Measurements from ENCODE around the gene TUBA1C. TPM values are rescaled to one million over a fixed set of nuclear protein-coding genes. Genes with fewer than 3 reads are reported as not detected.

The TUBA1C gene
- polyA plus RNA-seq, 1 of the 3 experiments (the other 2 are of a cell fraction), result 3.3 TPM

- TF ChIP-seq PBX3 (IDR thresholded peaks at IDR 0.05) (no peak), NRF1 (IDR thresholded peaks at IDR 0.05; ENCODE audit: low read depth, low read length) (no peak), RCOR1 (IDR thresholded peaks at IDR 0.05; ENCODE audit: low read length) (no peak), USF1 (IDR thresholded peaks at IDR 0.05; ENCODE audit: borderline replicate concordance, low read depth) (no peak), RFX5 (IDR thresholded peaks at IDR 0.05; ENCODE audit: low read length) (no peak), ELF1 (IDR thresholded peaks at IDR 0.05) (no peak), REST (IDR thresholded peaks at IDR 0.05; ENCODE audit: low read depth, low read length) (no peak), POLR2AphosphoS5 (IDR thresholded peaks at IDR 0.05; ENCODE audit: low read depth, low read length) (no peak), GABPA (IDR thresholded peaks at IDR 0.05; ENCODE audit: low read depth) (no peak), NFIC (IDR thresholded peaks at IDR 0.05; ENCODE audit: borderline replicate concordance) (no peak)
Measured at GRCh38 chr12:49288412-49288853, 23.6 kb downstream of the TUBA1C start (continued).

- H3K27me3 ChIP-seq (ENCODE audit: insufficient read depth), result no peaks in the 10 kb centered on the region
- no peaks in the 10 kb centered on the region for H3F3A ChIP-seq (replicated peaks; ENCODE audit: insufficient read depth)
- H3K4me1 ChIP-seq (ENCODE audit: control insufficient read depth in 1 of 2, insufficient read depth in 2 of 2, low read depth in 1 of 2, low read length in 1 of 2), result peaks cover 7 to 19% of the 10 kb centered on the region in 2 experiments; a peak in 3 of 4 replicates
- no peak overlapping the region for H3K4me2 ChIP-seq
- WGBS (ENCODE audit: low lambda C conversion rate), result 73% methylated on average over 6 of the region's 9 CpGs
- POLR2A ChIA-PET, result interaction anchor here (1.3 to 1.5 kb wide), 2 partner anchors 34 to 57 kb away, joined by 3 to 9 read pairs; partner anchors contain the start of genes DNAJC22 and TROAP
- H2AFZ ChIP-seq (ENCODE audit: low read depth), result 0 out of 2 replicates have a peak overlapping the region, but pooled peaks have one; percentile 23
- H3K9me2 ChIP-seq, result no peaks in the 10 kb centered on the region
- H3K9ac ChIP-seq, result no peak overlapping the region
- no peaks in the 10 kb centered on the region for H3K9me3 ChIP-seq
- no peaks in the 10 kb centered on the region for H3K36me3 ChIP-seq (replicated peaks in 1 of 2; ENCODE audit: control insufficient read depth in 1 of 2, insufficient read depth in 2 of 2, low read length in 1 of 2)
- no peaks in the 10 kb centered on the region for H3K79me2 ChIP-seq (ENCODE audit: insufficient read depth)
- no peak for DNase-seq
- H3K4me3 ChIP-seq (ENCODE audit: low read depth in 2 of 2, low read length in 1 of 2), result no peak overlapping the region
- H3K27ac ChIP-seq (ENCODE audit: low read depth in 2 of 2, low read length in 1 of 2), result no peak overlapping the region
- CTCF ChIA-PET, result interaction anchor here (0.6 to 29.6 kb wide), 38 partner anchors 9 to 419 kb away, joined by 3 to 658 read pairs (median 4); partner anchors contain the start of genes C1QL4, DNAJC22 and TROAP
- H4K20me1 ChIP-seq (ENCODE audit: insufficient read depth), result no peaks in the 10 kb centered on the region
- TF ChIP-seq USF1 (IDR thresholded peaks at IDR 0.05; ENCODE audit: borderline replicate concordance, low read depth) (no peak), EZH2phosphoT487 (IDR thresholded peaks at IDR 0.05; ENCODE audit: borderline replicate concordance, low read depth) (no peak), REST (IDR thresholded peaks at IDR 0.05; ENCODE audit: low read depth, low read length) (no peak), YY1 (IDR thresholded peaks at IDR 0.05; ENCODE audit: low read depth) (no peak), GABPA (IDR thresholded peaks at IDR 0.05; ENCODE audit: low read depth) (no peak), EP300 (IDR thresholded peaks at IDR 0.05; ENCODE audit: borderline replicate concordance in 1 of 2, low read depth in 1 of 2, low read length in 1 of 2) (no peak), ZBTB33 (IDR thresholded peaks at IDR 0.05; ENCODE audit: borderline replicate concordance, low read depth) (no peak), NFIC (IDR thresholded peaks at IDR 0.05; ENCODE audit: borderline replicate concordance) (no peak), PBX3 (IDR thresholded peaks at IDR 0.05) (no peak)
Measured at GRCh38 chr12:49288922-49289555, 24.2 kb downstream of the TUBA1C start.

All from SK-N-SH (cell line).